PC-3 (cell line): Measurements from ENCODE around the gene RPL12. TPM values are rescaled to one million over a fixed set of nuclear protein-coding genes. Genes with fewer than 3 reads are reported as not detected.

Source experiments
- ATAC-seq: fragments of 200-7000 bp; cut with Tn5 transposase; 2 replicates; pipeline ENCODE4 v1.9.1; 2020; ENCODE audit warnings: mild to moderate bottlenecking, moderate library complexity
- BruUV-seq: library from RNA; stranded (reverse); fragments of 400-500 nt; replicated peaks from 2 replicates; lab custom pipeline; 2021; lab: Mats Ljungman, UMichigan
- CTCF ChIA-PET: fragments of 300-600 bp; sonication (Branson Sonifier 250); formaldehyde crosslinking; loops from one replicate; lab custom pipeline; 2022; ENCODE audit warnings: antibody characterized with exemption; lab: Charles Lee
- POLR2A ChIA-PET: fragments of 300-600 bp; sonication (Branson Sonifier 250); formaldehyde crosslinking; loops from one replicate; lab custom pipeline; 2022; ENCODE audit warnings: antibody characterized with exemption; ENCODE audit not compliant: unreplicated experiment; lab: Charles Lee
- DNase-seq: peaks from one replicate; pipeline ENCODE4 v3.0.0-alpha.2; 2015
- H2AFZ ChIP-seq: fragments of 300-600 bp; sonication (generic); 2 replicates; pipeline ENCODE4 v1.6.0; 2016; ENCODE audit warnings: antibody characterized with exemption, low read length
- H3F3A ChIP-seq: fragments of 300-600 bp; sonication (generic); one replicate; pipeline ENCODE4 v1.6.0; 2017; ENCODE audit warnings: antibody characterized with exemption, low read length, control low read depth, mild to moderate bottlenecking; ENCODE audit not compliant: unreplicated experiment
- H3K27ac ChIP-seq: fragments of 300-600 bp; sonication (generic); 2 replicates; pipeline ENCODE4 v1.5.1; 2016; ENCODE audit warnings: mild to moderate bottlenecking, low read length
- H3K27me3 ChIP-seq: fragments of 300-600 bp; sonication (generic); 2 replicates; pipeline ENCODE4 v1.6.1; 2016; ENCODE audit warnings: low read length, mixed read lengths
- H3K36me3 ChIP-seq: fragments of 300-600 bp; sonication (generic); 2 replicates; pipeline ENCODE4 v1.6.1; 2016; ENCODE audit warnings: low read depth, mixed run types, low read length, mixed read lengths
- H3K4me1 ChIP-seq: fragments of 300-600 bp; sonication (generic); 2 replicates; pipeline ENCODE4 v1.5.1; 2016; ENCODE audit warnings: low read length; ENCODE audit not compliant: insufficient read depth
- H3K4me2 ChIP-seq: fragments of 300-600 bp; sonication (generic); 2 replicates; pipeline ENCODE4 v1.6.0; 2016; ENCODE audit warnings: low read length
- H3K4me3 ChIP-seq: fragments of 300-600 bp; sonication (generic); 2 replicates; pipeline ENCODE4 v1.5.1; 2016; ENCODE audit warnings: mild to moderate bottlenecking, low read length, mixed read lengths
- H3K79me2 ChIP-seq: fragments of 300-600 bp; sonication (generic); 2 replicates; pipeline ENCODE4 v1.6.1; 2017; ENCODE audit warnings: low read length, mixed read lengths
- H3K9ac ChIP-seq: fragments of 300-600 bp; sonication (generic); 2 replicates; pipeline ENCODE4 v1.6.0; 2016; ENCODE audit warnings: mild to moderate bottlenecking, low read length
- H3K9me2 ChIP-seq: fragments of 300-600 bp; sonication (generic); replicated peaks from 2 replicates; pipeline ENCODE4 v1.6.1; 2016; ENCODE audit warnings: mixed run types, low read length, mixed read lengths
- H3K9me3 ChIP-seq: fragments of 300-600 bp; sonication (generic); 2 replicates; pipeline ENCODE4 v1.6.1; 2016; ENCODE audit warnings: low read length, mixed read lengths
- H4K20me1 ChIP-seq: fragments of 300-600 bp; sonication (generic); 2 replicates; pipeline ENCODE4 v1.6.1; 2016; ENCODE audit warnings: low read length, mixed read lengths
- EZH2 ChIP-seq: fragments of 300-600 bp; sonication (generic); IDR thresholded peaks from one replicate; pipeline ENCODE4 v1.6.1; 2017; ENCODE audit warnings: antibody characterized with exemption, mild to moderate bottlenecking, low read length; ENCODE audit not compliant: unreplicated experiment
- EZH2phosphoT487 ChIP-seq: fragments of 300-600 bp; sonication (generic); IDR thresholded peaks from 2 replicates; pipeline ENCODE4 v1.6.1; 2018; ENCODE audit warnings: mild to moderate bottlenecking, antibody characterized with exemption, low read length, borderline replicate concordance
- intact Hi-C: fragments of 100-400 bp; cut with micrococcal nuclease; formaldehyde crosslinking; loops from 2 replicates; pipeline ENCODE4 v1.9.0; 2023
- total RNA-seq: library from RNA; depleted of rRNA; stranded (reverse); fragments of >200 nt; gene quantifications from 2 replicates; pipeline ENCODE4 v1.2.3, GENCODE V29; 2014
- TF ChIP-seq, protein P1 (sequence below): fragments of 300-600 bp; sonication (generic); conservative IDR thresholded peaks from 2 replicates; pipeline ENCODE4 v1.5.1; 2017; ENCODE audit warnings: antibody characterized with exemption, low read depth, mild to moderate bottlenecking, low read length

Gene RPL12
- total RNA-seq, 1 experiment from 2014 or later: 1,417 TPM

DNA sequence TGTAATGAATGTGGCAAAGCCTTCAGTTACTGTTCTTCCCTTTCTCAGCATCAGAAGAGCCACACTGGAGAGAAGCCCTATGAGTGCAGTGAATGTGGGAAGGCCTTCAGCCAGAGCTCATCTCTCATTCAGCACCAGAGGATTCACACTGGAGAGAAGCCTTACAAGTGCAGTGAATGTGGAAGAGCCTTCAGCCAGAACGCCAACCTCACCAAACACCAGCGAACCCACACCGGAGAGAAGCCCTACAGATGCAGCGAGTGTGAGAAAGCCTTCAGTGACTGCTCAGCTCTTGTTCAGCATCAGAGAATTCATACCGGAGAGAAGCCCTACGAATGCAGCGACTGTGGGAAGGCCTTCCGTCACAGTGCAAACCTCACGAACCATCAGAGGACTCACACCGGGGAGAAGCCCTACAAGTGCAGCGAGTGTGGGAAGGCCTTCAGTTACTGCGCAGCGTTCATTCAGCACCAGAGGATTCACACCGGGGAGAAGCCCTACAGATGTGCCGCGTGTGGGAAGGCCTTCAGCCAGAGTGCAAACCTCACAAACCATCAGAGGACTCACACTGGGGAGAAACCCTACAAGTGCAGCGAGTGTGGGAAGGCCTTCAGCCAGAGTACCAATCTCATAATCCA is 6.8 kb downstream of the RPL12 start:
- Histone ChIP-seq H3K79me2 (peaks cover 19% of the 10 kb centered on the region), H3K4me3 (no peak overlapping the region), H2AFZ (no peak overlapping the region), H4K20me1 (peaks cover 40% of the 10 kb centered on the region), H3K4me2 (no peak overlapping the region), H3K9me2 (no peaks in the 10 kb centered on the region), H3K9ac (no peak overlapping the region), H3F3A (peaks cover 7% of the 10 kb centered on the region), H3K36me3 (peaks cover 34% of the 10 kb centered on the region), H3K9me3 (no peaks in the 10 kb centered on the region), H3K27ac (no peak overlapping the region), H3K4me1 (peaks cover 9% of the 10 kb centered on the region; the same call in 1 of the 2 replicates), H3K27me3 (no peaks in the 10 kb centered on the region)
- ChIA-PET CTCF (interaction anchor here (0.6 kb wide), 2 partner anchors 193 to 506 kb away, joined by 4 to 5 read pairs; no protein-coding TSS in a partner anchor), POLR2A (interaction anchor here (0.6 kb wide), 3 partner anchors 13 to 167 kb away, joined by 4 to 5 read pairs (median 5); no protein-coding TSS in a partner anchor)
- ATAC-seq (no peak), DNase-seq (no peak)
- TF ChIP-seq EZH2 (no peak), EZH2phosphoT487 (no peak)
- TF ChIP-seq, protein P1, sequence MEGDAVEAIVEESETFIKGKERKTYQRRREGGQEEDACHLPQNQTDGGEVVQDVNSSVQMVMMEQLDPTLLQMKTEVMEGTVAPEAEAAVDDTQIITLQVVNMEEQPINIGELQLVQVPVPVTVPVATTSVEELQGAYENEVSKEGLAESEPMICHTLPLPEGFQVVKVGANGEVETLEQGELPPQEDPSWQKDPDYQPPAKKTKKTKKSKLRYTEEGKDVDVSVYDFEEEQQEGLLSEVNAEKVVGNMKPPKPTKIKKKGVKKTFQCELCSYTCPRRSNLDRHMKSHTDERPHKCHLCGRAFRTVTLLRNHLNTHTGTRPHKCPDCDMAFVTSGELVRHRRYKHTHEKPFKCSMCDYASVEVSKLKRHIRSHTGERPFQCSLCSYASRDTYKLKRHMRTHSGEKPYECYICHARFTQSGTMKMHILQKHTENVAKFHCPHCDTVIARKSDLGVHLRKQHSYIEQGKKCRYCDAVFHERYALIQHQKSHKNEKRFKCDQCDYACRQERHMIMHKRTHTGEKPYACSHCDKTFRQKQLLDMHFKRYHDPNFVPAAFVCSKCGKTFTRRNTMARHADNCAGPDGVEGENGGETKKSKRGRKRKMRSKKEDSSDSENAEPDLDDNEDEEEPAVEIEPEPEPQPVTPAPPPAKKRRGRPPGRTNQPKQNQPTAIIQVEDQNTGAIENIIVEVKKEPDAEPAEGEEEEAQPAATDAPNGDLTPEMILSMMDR: no peak
- BruUV-seq: no TSS peak
- intact Hi-C loops: no loop called here

DNA sequence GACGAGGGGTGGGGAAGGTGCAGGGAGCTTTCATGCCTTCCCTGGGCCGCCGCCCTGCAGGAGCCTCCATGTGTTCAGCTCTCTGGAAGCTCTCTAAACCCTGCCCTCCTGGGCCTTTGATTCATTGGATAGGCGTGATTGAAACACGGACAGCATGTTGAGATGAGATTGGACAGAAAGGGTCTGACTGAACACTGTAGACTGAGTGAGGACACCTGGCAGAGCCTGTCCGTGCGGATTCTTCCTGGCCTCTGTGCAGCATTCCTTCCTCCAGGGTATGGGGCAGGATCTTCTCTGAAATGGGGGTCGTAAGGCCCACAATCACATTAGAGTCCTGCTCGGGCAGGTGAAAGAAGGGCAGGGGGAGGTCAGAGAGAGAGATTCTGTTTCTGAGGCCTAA is 12.8 kb downstream of the RPL12 start:
- Histone ChIP-seq H3K4me1 (no peaks in the 10 kb centered on the region), H3K9me2 (no peaks in the 10 kb centered on the region), H3K27ac (no peak overlapping the region), H3K4me3 (no peak overlapping the region), H4K20me1 (no peaks in the 10 kb centered on the region), H3K79me2 (no peaks in the 10 kb centered on the region), H2AFZ (no peak overlapping the region), H3K36me3 (no peaks in the 10 kb centered on the region; the same call in 1 of the 2 replicates), H3K9ac (no peak overlapping the region), H3K4me2 (no peak overlapping the region), H3F3A (no peaks in the 10 kb centered on the region), H3K27me3 (no peaks in the 10 kb centered on the region), H3K9me3 (no peaks in the 10 kb centered on the region)
- BruUV-seq: no TSS peak
- CTCF ChIA-PET: no interaction called here
- ATAC-seq (no peak), DNase-seq (no peak)
- TF ChIP-seq, protein P1: no peak
- TF ChIP-seq EZH2: no peak
- TF ChIP-seq EZH2phosphoT487: no peak
- intact Hi-C loops: no loop called here
- POLR2A ChIA-PET: no interaction called here
